ENCODE results near the gene DAND5.

Gene DAND5

GRCh38 chr19:13014101-13014920 lies 44.9 kb downstream of the DAND5 start:
- H3K27me3 ChIP-seq (ENCODE audit: control insufficient read depth, insufficient read depth, low read length) = no peaks in the 10 kb centered on the region
- no peak overlapping the region for H3K27ac ChIP-seq
- H2AFZ ChIP-seq = no peak overlapping the region
- no peak overlapping the region for H3K9ac ChIP-seq
- H3K36me3 ChIP-seq (ENCODE audit: control insufficient read depth, insufficient read depth, low read length) = no peaks in the 10 kb centered on the region
- no peak overlapping the region for H3K4me2 ChIP-seq (ENCODE audit: low read length)
- H3K79me2 ChIP-seq = peaks cover 6% of the 10 kb centered on the region
- no peaks in the 10 kb centered on the region for H3K9me3 ChIP-seq (ENCODE audit: control insufficient read depth, low read length)
- no peak overlapping the region for H3K4me3 ChIP-seq (ENCODE audit: low read depth, low read length)
- TF ChIP-seq CTCF (IDR thresholded peaks at IDR 0.05) = no peak
- H3K4me1 ChIP-seq = no peaks in the 10 kb centered on the region

GRCh38 chr19:13014921-13015280 lies 45.5 kb downstream of the DAND5 start:
- Histone ChIP-seq H3K79me2 (peaks cover 6% of the 10 kb centered on the region), H3K9me3 (ENCODE audit: control insufficient read depth, low read length) (no peaks in the 10 kb centered on the region), H3K4me1 (no peaks in the 10 kb centered on the region), H3K36me3 (ENCODE audit: control insufficient read depth, insufficient read depth, low read length) (no peaks in the 10 kb centered on the region), H3K4me3 (ENCODE audit: low read depth, low read length) (no peak overlapping the region), H3K9ac (no peak overlapping the region), H3K27me3 (ENCODE audit: control insufficient read depth, insufficient read depth, low read length) (no peaks in the 10 kb centered on the region), H2AFZ (no peak overlapping the region), H3K27ac (no peak overlapping the region), H3K4me2 (ENCODE audit: low read length) (no peak overlapping the region)
- TF ChIP-seq CTCF (IDR thresholded peaks at IDR 0.05) = no peak

- Histone ChIP-seq H3K4me3 (ENCODE audit: low read depth, low read length) (no peak overlapping the region), H3K9me3 (ENCODE audit: control insufficient read depth, low read length) (no peaks in the 10 kb centered on the region), H3K4me1 (no peaks in the 10 kb centered on the region), H3K9ac (no peak overlapping the region), H3K27me3 (ENCODE audit: control insufficient read depth, insufficient read depth, low read length) (no peaks in the 10 kb centered on the region), H3K36me3 (ENCODE audit: control insufficient read depth, insufficient read depth, low read length) (no peaks in the 10 kb centered on the region), H3K79me2 (peaks cover 3% of the 10 kb centered on the region), H3K4me2 (ENCODE audit: low read length) (no peak overlapping the region), H2AFZ (no peak overlapping the region), H3K27ac (no peak overlapping the region)
- TF ChIP-seq CTCF (IDR thresholded peaks at IDR 0.05) = no peak
Measured at GRCh38 chr19:13015361-13016223, 46.2 kb downstream of the DAND5 start.

GRCh38 chr19:13016245-13016627 lies 46.9 kb downstream of the DAND5 start:
- Histone ChIP-seq H3K4me1 (no peaks in the 10 kb centered on the region), H3K27me3 (ENCODE audit: control insufficient read depth, insufficient read depth, low read length) (no peaks in the 10 kb centered on the region), H3K4me3 (ENCODE audit: low read depth, low read length) (no peak overlapping the region), H3K9me3 (ENCODE audit: control insufficient read depth, low read length) (no peaks in the 10 kb centered on the region), H2AFZ (no peak overlapping the region), H3K9ac (no peak overlapping the region), H3K36me3 (ENCODE audit: control insufficient read depth, insufficient read depth, low read length) (no peaks in the 10 kb centered on the region), H3K79me2 (peaks cover 3% of the 10 kb centered on the region), H3K4me2 (ENCODE audit: low read length) (no peak overlapping the region), H3K27ac (no peak overlapping the region)
- TF ChIP-seq CTCF (IDR thresholded peaks at IDR 0.05) = no peak
